Left lung (tissue), 10 donors: ENCODE data around the gene HBD. TPM values are rescaled to one million over a fixed set of nuclear protein-coding genes. Genes with fewer than 3 reads are reported as not detected.
"Not testable (repeated sequence)": the region's sequence is repeated elsewhere in the genome, so short reads cannot be mapped to it uniquely, and the experiment has no call there.

ENCODE experiments used
- ATAC-seq: fragments of 200-7000 bp; cut with Tn5 transposase; one replicate; pipeline ENCODE4 v1.9.1; 2020; ENCODE audit warnings: moderate library complexity
- DNase-seq, 4 donors: peaks; one replicate each; pipeline ENCODE4 v3.0.0-alpha.2; 2013 to 2020
- H3K27ac ChIP-seq, 2 donors: fragments of 200-600 bp; sonication (generic) in 1 of 2; one replicate each; pipeline versions ENCODE4 v1.5.0 to v1.8.0; 2020 to 2021
- H3K27me3 ChIP-seq, 2 donors: fragments of 200-600 bp; sonication (generic) in 1 of 2; one replicate each; pipeline versions ENCODE4 v1.5.0 to v1.8.0; 2020 to 2021
- H3K36me3 ChIP-seq, 2 donors: fragments of 200-600 bp; sonication (generic) in 1 of 2; one replicate each; pipeline versions ENCODE4 v1.5.0 to v1.8.0; 2020 to 2021
- H3K4me1 ChIP-seq, 2 donors: fragments of 200-600 bp; one replicate each; pipeline ENCODE4 v1.8.0; 2021
- H3K4me3 ChIP-seq, 2 donors: fragments of 200-600 bp; sonication (generic) in 1 of 2; one replicate each; pipeline versions ENCODE4 v1.5.0 to v1.8.0; 2020 to 2021; ENCODE audit warnings: mild to moderate bottlenecking in 1 of 2
- H3K9me3 ChIP-seq, 2 donors: fragments of 200-600 bp; sonication (generic) in 1 of 2; one replicate each; pipeline versions ENCODE4 v1.5.0 to v1.8.0; 2020 to 2021
- CTCF ChIP-seq, 2 donors: fragments of 200-600 bp; sonication (generic) in 1 of 2; IDR thresholded peaks; one replicate each; pipeline versions ENCODE4 v1.5.0 to v1.8.0; 2021; ENCODE audit warnings: antibody characterized with exemption in 2 of 2
- intact Hi-C, 2 donors: fragments of 100-400 bp; cut with DNase I; formaldehyde crosslinking; loops; one replicate each; pipeline versions ENCODE4 v1.11.2 to v1.14.2; 2022
- polyA plus RNA-seq, 6 donors: library from polyadenylated mRNA; unstranded; fragments of 120-200 nt; gene quantifications; one replicate each; pipeline ENCODE4 v1.2.1, GENCODE V29; 2013; ENCODE audit not compliant: insufficient read length in 6 of 6
- total RNA-seq, 2 donors: library from RNA; stranded (reverse); fragmentation: NEBNext Ultra II Directional; extraction: Animal tissue kit (Norgen Biotek cat#: 25700); gene quantifications; one replicate each; pipeline ENCODE4 v1.2.1, GENCODE V29; 2021
- donor health status: DM: no; HTN: yes; CAD: no.
- donor health status: DM: no; HTN: no; CAD: no.

The HBD gene
- total and polyA plus RNA-seq, 8 donors = 0.44 to 1.2 (median 0.82) TPM; not detected in 1

GRCh38 chr11:5252919-5253265 lies 18.6 kb upstream of the HBD start:
- TF ChIP-seq CTCF (IDR thresholded peaks at IDR 0.05) = no peak
- Histone ChIP-seq H3K4me3 (no peak overlapping the region), H3K27ac (no peak overlapping the region), H3K36me3 (no peaks in the 10 kb centered on the region), H3K9me3 (no peaks in the 10 kb centered on the region), H3K4me1 (no peaks in the 10 kb centered on the region), H3K27me3 (no peaks in the 10 kb centered on the region)
- intact Hi-C loops = no loop called here
- DNase-seq = no peak
- ATAC-seq = no peak

GRCh38 chr11:5252192-5252918 lies 18.1 kb upstream of the HBD start:
- DNase-seq (no peak), ATAC-seq (no peak)
- Histone ChIP-seq H3K36me3 (no peaks in the 10 kb centered on the region), H3K27me3 (no peaks in the 10 kb centered on the region), H3K9me3 (no peaks in the 10 kb centered on the region), H3K4me3 (no peak overlapping the region), H3K27ac (no peak overlapping the region), H3K4me1 (no peaks in the 10 kb centered on the region)
- intact Hi-C loops = no loop called here
- TF ChIP-seq CTCF (IDR thresholded peaks at IDR 0.05) = no peak

- H3K4me3 ChIP-seq = no peak overlapping the region
- H3K27me3 ChIP-seq = no peaks in the 10 kb centered on the region
- no peaks in the 10 kb centered on the region for H3K36me3 ChIP-seq
- no peaks in the 10 kb centered on the region for H3K9me3 ChIP-seq
- no peaks in the 10 kb centered on the region for H3K4me1 ChIP-seq
- DNase-seq (no peak), ATAC-seq (no peak)
- TF ChIP-seq CTCF (IDR thresholded peaks at IDR 0.05) = no peak
- intact Hi-C loops = no loop called here
- no peak overlapping the region for H3K27ac ChIP-seq
Measured at GRCh38 chr11:5251746-5252145, 17.5 kb upstream of the HBD start.

- H3K27ac ChIP-seq = no peak overlapping the region
- TF ChIP-seq CTCF (IDR thresholded peaks at IDR 0.05) = no peak
- no peaks in the 10 kb centered on the region for H3K9me3 ChIP-seq
- intact Hi-C loops = no loop called here
- H3K4me3 ChIP-seq = no peak overlapping the region
- no peak for DNase-seq
- no peaks in the 10 kb centered on the region for H3K36me3 ChIP-seq
- no peaks in the 10 kb centered on the region for H3K4me1 ChIP-seq
- H3K27me3 ChIP-seq = no peaks in the 10 kb centered on the region
- ATAC-seq = no peak
Measured at GRCh38 chr11:5250543-5251204, 16.4 kb upstream of the HBD start.

GRCh38 chr11:5249807-5250396 lies 15.6 kb upstream of the HBD start, which contains the start of gene HBG1:
TSS of gene HBG1 (minus strand) at chr11:5249857. CDS start at chr11:5249804, 53 bp downstream.
- H3K4me3 ChIP-seq, H3K27ac ChIP-seq, H3K36me3 ChIP-seq, intact Hi-C loops, ATAC-seq, H3K27me3 ChIP-seq, H3K4me1 ChIP-seq, H3K9me3 ChIP-seq: not testable (repeated sequence)
- DNase-seq = peak in 1 of 4 donors; percentile 25

- H3K36me3 ChIP-seq, H3K27me3 ChIP-seq, H3K4me1 ChIP-seq, ATAC-seq, H3K27ac ChIP-seq, intact Hi-C loops, H3K9me3 ChIP-seq, DNase-seq, H3K4me3 ChIP-seq: not testable (repeated sequence)
Measured at GRCh38 chr11:5248498-5248897, 14.2 kb upstream of the HBD start.
